ENCODE data around the gene MMS22L. TPM values are rescaled to one million over a fixed set of nuclear protein-coding genes. Genes with fewer than 3 reads are reported as not detected.

The MMS22L gene
- total and polyA plus RNA-seq, 10 of the 15 experiments (the other 5 are each of a cell fraction or from before 2014, with no cell fraction given), result 5.0 to 33.9 (median 18.7) TPM

DNA sequence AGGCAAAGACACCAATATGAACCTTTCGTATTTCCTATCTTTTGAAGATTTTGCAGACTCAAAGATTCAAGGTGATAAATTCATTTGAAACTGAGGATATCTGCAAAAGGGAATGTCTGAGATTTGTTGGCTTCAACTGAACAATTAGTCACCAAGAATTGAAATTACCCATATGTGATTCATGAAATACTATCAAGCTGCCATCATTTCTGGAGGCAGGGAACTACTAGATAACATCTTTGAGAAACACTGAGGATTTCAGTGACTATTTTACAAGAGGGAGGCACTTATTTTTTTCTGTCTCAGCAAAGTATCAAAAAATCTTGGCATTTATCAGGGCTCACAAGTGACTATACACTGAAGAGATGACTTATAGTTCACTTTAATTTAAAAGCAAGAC is 39.8 kb upstream of the MMS22L start:
- Histone ChIP-seq H3K9me3 (replicated peaks; ENCODE audit: control insufficient read depth, insufficient read depth, low read length) (no peaks in the 10 kb centered on the region), H3K27ac (ENCODE audit: control insufficient read depth, insufficient read depth) (no peak overlapping the region), H2AFZ (ENCODE audit: control insufficient read depth, low read depth, low read length) (no peak overlapping the region), H3K27me3 (replicated peaks in 1 of 2; ENCODE audit: control insufficient read depth in 2 of 2, insufficient read depth in 2 of 2, low read length in 1 of 2) (no peaks in the 10 kb centered on the region), H3K4me1 (ENCODE audit: control insufficient read depth, insufficient read depth, low read length) (no peaks in the 10 kb centered on the region), H4K20me1 (ENCODE audit: control insufficient read depth, insufficient read depth) (no peaks in the 10 kb centered on the region), H3K4me2 (ENCODE audit: control insufficient read depth, insufficient read depth) (no peak overlapping the region), H3K9ac (ENCODE audit: control insufficient read depth, insufficient read depth, low read length) (no peak overlapping the region), H3K79me2 (ENCODE audit: control insufficient read depth, insufficient read depth, low read length) (no peaks in the 10 kb centered on the region), H3K36me3 (ENCODE audit: control insufficient read depth in 2 of 2, insufficient read depth in 2 of 2, low read length in 1 of 2) (no peaks in the 10 kb centered on the region), H3K4me3 (no peak overlapping the region)
- in situ Hi-C loops (cut with MboI), result no loop called here
- ATAC-seq (no peak), DNase-seq (ENCODE audit: low read depth, low spot score) (no peak), FAIRE-seq (no peak)
- BruUV-seq (replicated peaks), result no TSS peak
- RAD21 ChIA-PET (ENCODE audit: unreplicated experiment), result no interaction called here
- POLR2A ChIA-PET, result no interaction called here
- WGBS (ENCODE audit: insufficient coverage, insufficient replicate concordance, low lambda C conversion rate, missing lambda C conversion rate), result 24% methylated on average over 1 of the region's 1 CpG
- CTCF ChIA-PET, result no interaction called here
- no peak for TF ChIP-seq ZNF217 (IDR thresholded peaks at IDR 0.05)
- no peak for TF ChIP-seq E4F1 (IDR thresholded peaks at IDR 0.05; ENCODE audit: borderline replicate concordance, partially characterized antibody)
- no peak for TF ChIP-seq BMI1 (IDR thresholded peaks at IDR 0.05; ENCODE audit: borderline replicate concordance)
- TF ChIP-seq SMARCA5 (IDR thresholded peaks at IDR 0.05), result no peak
- TF ChIP-seq, protein P1, sequence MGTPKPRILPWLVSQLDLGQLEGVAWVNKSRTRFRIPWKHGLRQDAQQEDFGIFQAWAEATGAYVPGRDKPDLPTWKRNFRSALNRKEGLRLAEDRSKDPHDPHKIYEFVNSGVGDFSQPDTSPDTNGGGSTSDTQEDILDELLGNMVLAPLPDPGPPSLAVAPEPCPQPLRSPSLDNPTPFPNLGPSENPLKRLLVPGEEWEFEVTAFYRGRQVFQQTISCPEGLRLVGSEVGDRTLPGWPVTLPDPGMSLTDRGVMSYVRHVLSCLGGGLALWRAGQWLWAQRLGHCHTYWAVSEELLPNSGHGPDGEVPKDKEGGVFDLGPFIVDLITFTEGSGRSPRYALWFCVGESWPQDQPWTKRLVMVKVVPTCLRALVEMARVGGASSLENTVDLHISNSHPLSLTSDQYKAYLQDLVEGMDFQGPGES (IDR thresholded peaks at IDR 0.05), result no peak
- TF ChIP-seq, protein P2, sequence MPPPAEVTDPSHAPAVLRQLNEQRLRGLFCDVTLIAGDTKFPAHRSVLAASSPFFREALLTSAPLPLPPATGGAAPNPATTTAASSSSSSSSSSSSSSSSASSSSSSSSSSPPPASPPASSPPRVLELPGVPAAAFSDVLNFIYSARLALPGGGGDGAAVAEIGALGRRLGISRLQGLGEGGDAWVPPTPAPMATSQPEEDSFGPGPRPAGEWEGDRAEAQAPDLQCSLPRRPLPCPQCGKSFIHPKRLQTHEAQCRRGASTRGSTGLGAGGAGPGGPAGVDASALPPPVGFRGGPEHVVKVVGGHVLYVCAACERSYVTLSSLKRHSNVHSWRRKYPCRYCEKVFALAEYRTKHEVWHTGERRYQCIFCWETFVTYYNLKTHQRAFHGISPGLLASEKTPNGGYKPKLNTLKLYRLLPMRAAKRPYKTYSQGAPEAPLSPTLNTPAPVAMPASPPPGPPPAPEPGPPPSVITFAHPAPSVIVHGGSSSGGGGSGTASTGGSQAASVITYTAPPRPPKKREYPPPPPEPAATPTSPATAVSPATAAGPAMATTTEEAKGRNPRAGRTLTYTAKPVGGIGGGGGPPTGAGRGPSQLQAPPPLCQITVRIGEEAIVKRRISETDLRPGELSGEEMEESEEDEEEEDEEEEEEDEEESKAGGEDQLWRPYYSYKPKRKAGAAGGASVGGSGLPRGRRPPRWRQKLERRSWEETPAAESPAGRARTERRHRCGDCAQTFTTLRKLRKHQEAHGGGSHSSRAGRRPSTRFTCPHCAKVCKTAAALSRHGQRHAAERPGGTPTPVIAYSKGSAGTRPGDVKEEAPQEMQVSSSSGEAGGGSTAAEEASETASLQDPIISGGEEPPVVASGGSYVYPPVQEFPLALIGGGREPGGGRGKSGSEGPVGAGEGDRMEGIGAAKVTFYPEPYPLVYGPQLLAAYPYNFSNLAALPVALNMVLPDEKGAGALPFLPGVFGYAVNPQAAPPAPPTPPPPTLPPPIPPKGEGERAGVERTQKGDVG (CRISPR knock-in tag; IDR thresholded peaks at IDR 0.05), result no peak
- no peak for TF ChIP-seq WRNIP1 (IDR thresholded peaks at IDR 0.05; ENCODE audit: borderline replicate concordance, low read depth, low read length)
- intact Hi-C loops (cut with micrococcal nuclease; ENCODE audit: unreplicated experiment), result no loop called here
- SMC1A ChIA-PET (ENCODE audit: uncharacterized antibody, unreplicated experiment), result no interaction called here
